Measurements from ENCODE around the gene SPIN1. TPM values are rescaled to one million over a fixed set of nuclear protein-coding genes. Genes with fewer than 3 reads are reported as not detected.

SPIN1 gene
- total and polyA plus RNA-seq, 2 experiments from 2014 or later: 58.4 to 95.3 TPM

DNA sequence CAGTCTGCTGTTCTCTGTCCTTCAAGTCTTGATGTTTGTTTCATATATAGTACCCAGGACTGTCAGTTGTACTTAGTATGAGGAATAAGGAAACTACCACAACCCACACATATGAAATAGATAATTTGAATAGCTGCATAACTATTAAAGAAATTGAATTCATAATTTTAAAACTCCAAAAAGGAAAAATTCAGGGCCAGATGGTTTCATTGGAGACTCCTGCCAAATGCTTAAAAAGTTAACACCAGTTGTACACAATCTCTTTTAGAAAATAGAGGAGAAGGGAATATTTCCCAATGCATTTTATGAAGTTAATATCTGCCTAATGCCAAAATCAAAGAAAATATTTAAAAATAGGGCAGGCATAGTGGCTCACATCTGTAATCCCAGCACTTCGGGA, 24.6 kb upstream of the SPIN1 start:
- Histone ChIP-seq H3K27me3 (replicated peaks; ENCODE audit: insufficient read depth) (no peaks in the 10 kb centered on the region; the same call in 1 of the 2 replicates), H3K4me1 (ENCODE audit: insufficient read depth) (no peaks in the 10 kb centered on the region), H3K27ac (no peak overlapping the region), H3K36me3 (ENCODE audit: low read depth) (no peaks in the 10 kb centered on the region), H3K4me3 (no peak overlapping the region), H2AFZ (no peak overlapping the region), H3K9me2 (ENCODE audit: insufficient read depth) (no peaks in the 10 kb centered on the region), H3F3A (ENCODE audit: insufficient read depth) (no peaks in the 10 kb centered on the region), H4K20me1 (ENCODE audit: insufficient read depth) (no peaks in the 10 kb centered on the region), H3K9ac (no peak overlapping the region), H3K79me2 (ENCODE audit: insufficient read depth) (no peaks in the 10 kb centered on the region), H3K4me2 (ENCODE audit: unreplicated experiment) (no peak overlapping the region), H3K9me3 (ENCODE audit: low read depth) (no peaks in the 10 kb centered on the region)
- in situ Hi-C loops (cut with MboI): no loop called here
- TF ChIP-seq EZH2phosphoT487 (IDR thresholded peaks at IDR 0.05; ENCODE audit: insufficient read depth, low read depth) (no peak), EZH2 (IDR thresholded peaks at IDR 0.05; ENCODE audit: insufficient read depth, poor library complexity, severe bottlenecking) (no peak)
- no peak for DNase-seq
- WGBS, 2 experiments (ENCODE audit: low coverage in 1 of 2, low lambda C conversion rate in 2 of 2, missing lambda C conversion rate in 2 of 2): 0 to 7% methylated on average over 1 of the region's 1 CpG

GRCh38 chr9:88364706-88365105, 23.5 kb upstream of the SPIN1 start:
- WGBS, 2 experiments (ENCODE audit: low coverage in 1 of 2, low lambda C conversion rate in 2 of 2, missing lambda C conversion rate in 2 of 2): 46 to 59% methylated on average over 2 of the region's 2 CpGs
- TF ChIP-seq EZH2phosphoT487 (IDR thresholded peaks at IDR 0.05; ENCODE audit: insufficient read depth, low read depth) (no peak), EZH2 (IDR thresholded peaks at IDR 0.05; ENCODE audit: insufficient read depth, poor library complexity, severe bottlenecking) (no peak)
- Histone ChIP-seq H3K9me3 (ENCODE audit: low read depth) (no peaks in the 10 kb centered on the region), H4K20me1 (ENCODE audit: insufficient read depth) (no peaks in the 10 kb centered on the region), H3F3A (ENCODE audit: insufficient read depth) (no peaks in the 10 kb centered on the region), H3K27me3 (replicated peaks; ENCODE audit: insufficient read depth) (no peaks in the 10 kb centered on the region; the same call in 1 of the 2 replicates), H3K4me2 (ENCODE audit: unreplicated experiment) (no peak overlapping the region), H3K36me3 (ENCODE audit: low read depth) (no peaks in the 10 kb centered on the region), H3K9ac (no peak overlapping the region), H3K4me1 (ENCODE audit: insufficient read depth) (no peaks in the 10 kb centered on the region), H3K79me2 (ENCODE audit: insufficient read depth) (no peaks in the 10 kb centered on the region), H2AFZ (no peak overlapping the region), H3K9me2 (ENCODE audit: insufficient read depth) (no peaks in the 10 kb centered on the region), H3K27ac (no peak overlapping the region), H3K4me3 (no peak overlapping the region)
- in situ Hi-C loops (cut with MboI): no loop called here
- DNase-seq: no peak

DNA sequence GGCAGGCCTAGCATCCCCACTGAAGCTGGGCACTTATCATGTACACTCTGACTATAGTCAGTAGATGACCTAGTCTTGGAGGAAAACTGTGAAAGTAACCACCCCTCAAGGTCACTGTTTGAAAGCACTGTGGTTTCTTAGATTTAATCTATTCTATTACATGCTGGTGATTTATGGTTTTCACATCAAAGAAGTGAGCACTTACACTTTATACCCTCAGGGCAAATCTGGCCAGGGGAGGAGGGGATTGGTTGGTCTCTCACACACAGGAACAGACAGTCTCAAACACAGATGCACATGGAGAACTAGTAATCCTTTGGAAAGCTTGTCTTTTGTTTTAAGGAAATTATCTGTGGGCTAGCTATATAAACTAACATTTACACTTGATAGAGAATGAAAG, 17.9 kb upstream of the SPIN1 start:
- no peaks in the 10 kb centered on the region for H3K36me3 ChIP-seq (ENCODE audit: low read depth)
- no peaks in the 10 kb centered on the region for H3K4me1 ChIP-seq (ENCODE audit: insufficient read depth)
- no peaks in the 10 kb centered on the region for H4K20me1 ChIP-seq (ENCODE audit: insufficient read depth)
- H3K79me2 ChIP-seq (ENCODE audit: insufficient read depth): no peaks in the 10 kb centered on the region
- no peak overlapping the region for H3K9ac ChIP-seq
- no peak overlapping the region for H3K4me3 ChIP-seq
- no peak overlapping the region for H3K4me2 ChIP-seq (ENCODE audit: unreplicated experiment)
- H3K9me2 ChIP-seq (ENCODE audit: insufficient read depth): no peaks in the 10 kb centered on the region
- H3K9me3 ChIP-seq (ENCODE audit: low read depth): no peaks in the 10 kb centered on the region
- TF ChIP-seq EZH2 (IDR thresholded peaks at IDR 0.05; ENCODE audit: insufficient read depth, poor library complexity, severe bottlenecking) (no peak), EZH2phosphoT487 (IDR thresholded peaks at IDR 0.05; ENCODE audit: insufficient read depth, low read depth) (no peak)
- in situ Hi-C loops (cut with MboI): no loop called here
- no peaks in the 10 kb centered on the region; the same call in 1 of the 2 replicates for H3K27me3 ChIP-seq (replicated peaks; ENCODE audit: insufficient read depth)
- H2AFZ ChIP-seq: no peak overlapping the region
- H3F3A ChIP-seq (ENCODE audit: insufficient read depth): no peaks in the 10 kb centered on the region
- no peak overlapping the region for H3K27ac ChIP-seq
- no peak for DNase-seq

DNA sequence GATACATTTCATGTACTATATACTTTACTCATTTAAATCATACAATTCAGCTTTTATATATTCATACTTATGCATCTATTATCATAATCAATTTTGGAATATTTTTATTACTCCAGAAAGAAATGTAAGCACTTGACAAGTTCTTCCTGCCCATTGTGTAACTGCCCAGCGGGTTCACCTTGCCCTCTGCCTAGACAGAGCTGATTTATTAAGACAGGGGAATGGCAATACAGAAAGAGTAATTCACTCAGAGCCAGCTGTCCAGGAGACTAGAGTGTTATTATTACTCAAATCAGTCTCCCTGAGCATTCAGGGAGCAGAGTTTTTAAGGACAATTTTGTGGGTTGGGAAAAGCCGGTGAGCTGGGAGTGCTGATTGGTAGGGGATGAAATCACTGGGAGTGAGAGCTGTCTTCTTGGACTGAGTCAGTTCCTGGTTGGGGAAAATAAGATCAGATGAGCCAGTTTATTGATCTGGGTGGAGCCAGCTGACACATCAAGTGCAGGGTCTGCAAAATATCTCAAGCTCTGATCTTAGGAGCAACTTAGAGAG, 16.1 kb upstream of the SPIN1 start:
- no peaks in the 10 kb centered on the region for H3K9me3 ChIP-seq (ENCODE audit: low read depth)
- 72 to 74% methylated on average over 2 of the region's 2 CpGs for WGBS, 2 experiments (ENCODE audit: low coverage in 1 of 2, low lambda C conversion rate in 2 of 2, missing lambda C conversion rate in 2 of 2)
- no peaks in the 10 kb centered on the region for H3K4me1 ChIP-seq (ENCODE audit: insufficient read depth)
- H3K36me3 ChIP-seq (ENCODE audit: low read depth): no peaks in the 10 kb centered on the region
- H3K79me2 ChIP-seq (ENCODE audit: insufficient read depth): no peaks in the 10 kb centered on the region
- H3K27me3 ChIP-seq (replicated peaks; ENCODE audit: insufficient read depth): no peaks in the 10 kb centered on the region; the same call in 1 of the 2 replicates
- H3K27ac ChIP-seq: no peak overlapping the region
- no peak overlapping the region for H3K4me2 ChIP-seq (ENCODE audit: unreplicated experiment)
- H3K9me2 ChIP-seq (ENCODE audit: insufficient read depth): no peaks in the 10 kb centered on the region
- no peaks in the 10 kb centered on the region for H3F3A ChIP-seq (ENCODE audit: insufficient read depth)
- in situ Hi-C loops (cut with MboI): no loop called here
- no peak for DNase-seq
- H4K20me1 ChIP-seq (ENCODE audit: insufficient read depth): no peaks in the 10 kb centered on the region
- H3K9ac ChIP-seq: no peak overlapping the region
- H2AFZ ChIP-seq: no peak overlapping the region
- no peak overlapping the region for H3K4me3 ChIP-seq
- TF ChIP-seq EZH2 (IDR thresholded peaks at IDR 0.05; ENCODE audit: insufficient read depth, poor library complexity, severe bottlenecking) (no peak), EZH2phosphoT487 (IDR thresholded peaks at IDR 0.05; ENCODE audit: insufficient read depth, low read depth) (no peak)

- no peaks in the 10 kb centered on the region for H3K36me3 ChIP-seq (ENCODE audit: low read depth)
- no peak overlapping the region for H3K27ac ChIP-seq
- H3K79me2 ChIP-seq (ENCODE audit: insufficient read depth): no peaks in the 10 kb centered on the region
- in situ Hi-C loops (cut with MboI): no loop called here
- no peak overlapping the region for H3K4me2 ChIP-seq (ENCODE audit: unreplicated experiment)
- no peaks in the 10 kb centered on the region for H3F3A ChIP-seq (ENCODE audit: insufficient read depth)
- no peaks in the 10 kb centered on the region for H4K20me1 ChIP-seq (ENCODE audit: insufficient read depth)
- no peak overlapping the region for H3K4me3 ChIP-seq
- H3K9ac ChIP-seq: no peak overlapping the region
- no peaks in the 10 kb centered on the region for H3K4me1 ChIP-seq (ENCODE audit: insufficient read depth)
- 78% methylated on average over 5 of the region's 5 CpGs for WGBS, 2 experiments (ENCODE audit: low coverage in 1 of 2, low lambda C conversion rate in 2 of 2, missing lambda C conversion rate in 2 of 2)
- H2AFZ ChIP-seq: no peak overlapping the region
- no peaks in the 10 kb centered on the region for H3K9me2 ChIP-seq (ENCODE audit: insufficient read depth)
- no peak for DNase-seq
- no peaks in the 10 kb centered on the region for H3K9me3 ChIP-seq (ENCODE audit: low read depth)
- H3K27me3 ChIP-seq (replicated peaks; ENCODE audit: insufficient read depth): no peaks in the 10 kb centered on the region; the same call in 1 of the 2 replicates
- TF ChIP-seq EZH2 (IDR thresholded peaks at IDR 0.05; ENCODE audit: insufficient read depth, poor library complexity, severe bottlenecking) (no peak), EZH2phosphoT487 (IDR thresholded peaks at IDR 0.05; ENCODE audit: insufficient read depth, low read depth) (no peak)
Measured at GRCh38 chr9:88373045-88373444, 15.2 kb upstream of the SPIN1 start.

Measured in GM23248 (cell line).